ENCODE results near the gene ANKRD16.

DNA sequence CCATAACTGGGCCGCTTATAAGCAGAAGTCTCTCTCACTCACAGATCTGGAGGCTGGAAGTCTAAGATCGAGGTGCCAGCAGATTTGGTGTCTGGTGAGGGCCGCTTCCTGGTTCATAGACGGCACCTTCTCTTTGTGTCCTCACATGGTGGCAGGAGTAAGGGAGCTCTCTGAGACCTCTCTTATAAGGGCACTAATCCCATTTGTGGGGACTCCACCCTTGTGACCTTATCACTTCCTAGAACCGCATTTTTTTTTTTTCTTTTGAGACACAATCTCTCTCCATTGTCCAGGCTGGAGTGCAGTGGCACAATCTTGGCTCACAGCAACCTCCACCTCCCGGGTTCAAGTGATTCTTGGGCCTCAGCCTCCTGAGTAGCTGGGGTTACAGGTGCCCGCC lies 8.5 kb upstream of the ANKRD16 start:
- no peak for TF ChIP-seq CTCF (IDR thresholded peaks at IDR 0.05)
- TF ChIP-seq POLR2A (IDR thresholded peaks at IDR 0.05): no peak
- no peak for TF ChIP-seq EP300 (IDR thresholded peaks at IDR 0.05)
